Breast epithelium (tissue), 3 donors: ENCODE data around the gene OR1L4.

Experiments used
- POLR2A ChIP-seq: fragments of 450-650 bp; IDR thresholded peaks from one replicate; pipeline ENCODE4 v1.6.1; 2016; ENCODE audit warnings: antibody characterized with exemption, mild to moderate bottlenecking, moderate library complexity
- TF ChIP-seq, protein P1 (sequence below), 3 donors: fragments of 450-650 bp; IDR thresholded peaks; one replicate each; pipeline ENCODE4 v1.5.1; 2016 to 2017; ENCODE audit warnings: antibody characterized with exemption in 3 of 3, mild to moderate bottlenecking in 3 of 3, moderate library complexity in 3 of 3

DNA sequence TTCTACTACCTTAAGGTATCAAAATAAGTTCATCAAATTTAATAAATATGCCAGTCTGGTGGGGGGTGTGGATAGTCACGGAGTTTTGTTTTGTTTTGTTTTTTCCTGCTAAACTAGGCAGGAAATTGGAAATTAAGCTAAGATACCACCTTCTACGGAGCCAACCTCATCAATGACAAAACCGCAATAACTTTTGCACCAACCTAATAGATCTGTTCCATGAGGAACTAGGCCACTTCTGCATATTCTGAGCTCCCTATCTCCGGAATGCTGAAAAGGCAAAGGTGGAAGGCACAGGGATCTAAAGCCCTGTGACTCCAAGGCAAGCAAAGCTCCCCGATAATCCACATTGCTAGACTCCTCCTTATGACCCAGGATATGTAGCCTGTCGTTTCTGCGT, 5.8 kb upstream of the OR1L4 start:
- TF ChIP-seq, protein P1, sequence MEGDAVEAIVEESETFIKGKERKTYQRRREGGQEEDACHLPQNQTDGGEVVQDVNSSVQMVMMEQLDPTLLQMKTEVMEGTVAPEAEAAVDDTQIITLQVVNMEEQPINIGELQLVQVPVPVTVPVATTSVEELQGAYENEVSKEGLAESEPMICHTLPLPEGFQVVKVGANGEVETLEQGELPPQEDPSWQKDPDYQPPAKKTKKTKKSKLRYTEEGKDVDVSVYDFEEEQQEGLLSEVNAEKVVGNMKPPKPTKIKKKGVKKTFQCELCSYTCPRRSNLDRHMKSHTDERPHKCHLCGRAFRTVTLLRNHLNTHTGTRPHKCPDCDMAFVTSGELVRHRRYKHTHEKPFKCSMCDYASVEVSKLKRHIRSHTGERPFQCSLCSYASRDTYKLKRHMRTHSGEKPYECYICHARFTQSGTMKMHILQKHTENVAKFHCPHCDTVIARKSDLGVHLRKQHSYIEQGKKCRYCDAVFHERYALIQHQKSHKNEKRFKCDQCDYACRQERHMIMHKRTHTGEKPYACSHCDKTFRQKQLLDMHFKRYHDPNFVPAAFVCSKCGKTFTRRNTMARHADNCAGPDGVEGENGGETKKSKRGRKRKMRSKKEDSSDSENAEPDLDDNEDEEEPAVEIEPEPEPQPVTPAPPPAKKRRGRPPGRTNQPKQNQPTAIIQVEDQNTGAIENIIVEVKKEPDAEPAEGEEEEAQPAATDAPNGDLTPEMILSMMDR (IDR thresholded peaks at IDR 0.05), result no peak
- TF ChIP-seq POLR2A, result no peak
